Superior temporal gyrus (tissue), 1 donor: Measurements from ENCODE around the gene ATRNL1.

Source experiments
- DNase-seq: peaks from one replicate; pipeline ENCODE4 v3.0.0-alpha.2; 2016; ENCODE audit errors: extremely low spot score

The ATRNL1 gene

DNA sequence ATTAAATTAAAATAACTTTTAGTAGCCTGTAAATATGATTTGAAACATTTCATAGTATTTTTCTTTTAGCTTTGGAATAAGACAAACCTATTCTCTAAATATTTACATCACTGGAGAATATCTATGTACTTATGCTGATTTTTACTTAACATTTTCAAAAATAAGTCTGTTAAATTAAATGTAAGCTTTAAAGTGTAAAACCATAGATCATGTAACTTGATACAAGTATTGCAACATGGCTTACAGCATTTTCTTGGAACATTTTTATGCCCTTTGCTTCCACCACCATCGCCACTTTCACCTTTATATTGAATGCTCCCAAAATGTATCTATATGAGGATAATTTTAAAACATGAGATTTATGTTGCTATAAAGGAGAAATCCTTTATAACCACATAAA lies 752.8 kb downstream of the ATRNL1 start:
- DNase-seq, result no peak

DNA sequence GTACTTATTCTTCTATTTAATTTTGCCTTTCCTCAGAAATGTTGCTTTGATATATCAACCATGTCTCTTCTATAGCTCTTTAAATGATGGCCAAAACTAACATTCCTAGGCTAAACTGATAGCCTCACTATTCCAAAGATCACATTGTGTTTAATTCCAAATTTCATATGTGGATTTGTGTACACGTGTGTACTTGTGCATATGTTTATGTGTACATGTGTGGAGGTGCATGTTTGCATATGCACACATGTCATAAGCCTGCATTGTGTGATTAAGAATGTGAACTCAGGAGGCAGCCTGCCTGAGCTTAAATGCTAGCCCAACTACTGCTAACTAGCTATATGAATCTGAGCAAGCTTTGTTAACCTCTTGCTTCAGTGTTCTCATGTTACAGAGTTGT lies 753.4 kb downstream of the ATRNL1 start:
- no peak for DNase-seq

GRCh38 chr10:115849197-115849596 lies 756.0 kb downstream of the ATRNL1 start:
- no peak for DNase-seq

GRCh38 chr10:115850666-115851065 lies 757.5 kb downstream of the ATRNL1 start:
- no peak for DNase-seq

- DNase-seq, result no peak
These were observed 758.5 kb downstream of the ATRNL1 start for GRCh38 chr10:115851695-115852094.

DNA sequence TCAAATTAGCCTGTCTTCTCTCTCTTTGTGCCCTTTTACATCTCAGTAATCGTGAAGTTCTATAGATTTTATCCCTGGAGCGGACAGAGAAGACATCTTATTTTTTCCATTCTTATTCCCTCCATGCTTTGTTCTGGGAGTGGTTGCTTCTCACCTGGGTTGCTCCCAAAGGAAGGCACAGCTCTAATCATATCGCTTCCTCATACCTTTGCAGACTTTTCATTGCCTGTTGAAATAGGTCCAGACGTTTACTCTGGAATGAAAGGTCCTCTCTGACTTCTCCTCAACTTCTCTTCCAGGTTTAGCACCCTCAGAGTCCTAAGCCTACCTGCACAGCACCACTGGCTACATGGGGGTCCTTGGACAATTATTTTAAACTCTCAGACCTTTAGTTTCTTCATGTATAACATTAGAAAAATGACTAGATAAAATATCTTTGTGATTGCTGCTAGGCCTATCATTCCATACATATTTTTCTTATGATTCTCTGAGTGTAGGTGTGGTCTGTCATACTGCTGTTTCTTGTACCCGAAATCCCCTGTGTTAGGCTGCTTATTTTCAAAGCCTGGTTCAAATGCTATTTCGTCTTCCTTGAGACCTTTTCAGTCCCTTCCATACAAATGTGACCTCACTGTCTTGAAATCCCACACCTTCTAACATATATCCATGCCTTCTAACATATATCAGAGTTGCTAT lies 761.7 kb downstream of the ATRNL1 start:
- no peak for DNase-seq

DNA sequence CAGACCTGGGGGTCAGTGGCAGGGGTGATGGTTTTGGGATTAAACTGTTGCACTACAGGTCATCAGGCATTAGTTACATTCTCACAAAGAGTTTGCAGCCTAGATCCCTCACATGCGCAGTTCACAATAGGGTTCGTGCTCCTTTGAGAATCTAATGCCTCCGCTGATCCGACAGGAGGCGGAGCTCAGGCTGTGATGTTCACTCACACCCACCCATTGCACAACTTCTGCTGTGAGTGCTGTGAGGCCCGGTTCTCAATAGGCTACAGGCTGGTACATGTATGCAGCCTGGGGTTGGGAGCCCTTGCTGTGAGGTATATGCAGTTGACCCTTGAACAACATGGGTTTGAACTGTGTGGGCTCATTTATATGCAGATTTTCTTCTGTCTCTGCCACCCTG lies 763.4 kb downstream of the ATRNL1 start:
- no peak for DNase-seq

DNA sequence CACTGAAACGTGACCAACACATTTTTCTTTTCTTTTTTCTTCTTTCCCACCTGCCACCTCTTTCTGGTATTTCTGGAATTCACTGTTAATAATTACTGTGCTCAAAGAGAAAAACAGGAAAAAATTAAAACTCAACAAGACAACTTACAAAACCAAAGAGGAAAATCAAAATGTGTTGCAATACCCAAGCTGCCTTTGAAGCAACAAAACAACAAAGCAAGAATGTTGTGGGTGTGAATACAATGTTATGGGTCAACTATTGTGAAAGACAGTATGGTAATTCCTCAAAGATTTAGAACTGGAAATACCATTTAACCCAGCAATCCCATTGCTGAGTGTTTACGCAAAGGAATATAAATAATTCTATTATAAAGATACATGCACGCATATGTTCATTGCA lies 764.7 kb downstream of the ATRNL1 start:
- no peak for DNase-seq

GRCh38 chr10:115860182-115861107 lies 767.3 kb downstream of the ATRNL1 start:
- no peak for DNase-seq

DNA sequence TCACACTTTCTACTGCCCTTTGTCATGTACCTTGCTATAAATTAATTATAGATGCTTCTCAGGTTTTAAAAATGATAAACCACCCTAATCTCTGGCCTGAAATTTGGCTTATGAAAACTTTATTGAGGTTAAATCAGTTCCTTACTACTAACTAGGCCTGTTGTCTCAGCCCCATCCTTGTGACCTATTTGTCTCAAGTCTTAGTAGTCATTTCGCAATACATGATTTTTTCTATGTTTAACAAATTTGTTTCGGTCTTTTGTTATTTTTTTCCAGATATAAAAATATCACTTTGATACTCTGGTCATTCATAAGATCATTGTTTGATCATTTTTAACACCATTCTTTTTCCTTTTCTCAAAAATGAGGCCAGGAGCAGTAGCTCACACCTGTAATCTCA lies 768.3 kb downstream of the ATRNL1 start:
- DNase-seq, result no peak

DNA sequence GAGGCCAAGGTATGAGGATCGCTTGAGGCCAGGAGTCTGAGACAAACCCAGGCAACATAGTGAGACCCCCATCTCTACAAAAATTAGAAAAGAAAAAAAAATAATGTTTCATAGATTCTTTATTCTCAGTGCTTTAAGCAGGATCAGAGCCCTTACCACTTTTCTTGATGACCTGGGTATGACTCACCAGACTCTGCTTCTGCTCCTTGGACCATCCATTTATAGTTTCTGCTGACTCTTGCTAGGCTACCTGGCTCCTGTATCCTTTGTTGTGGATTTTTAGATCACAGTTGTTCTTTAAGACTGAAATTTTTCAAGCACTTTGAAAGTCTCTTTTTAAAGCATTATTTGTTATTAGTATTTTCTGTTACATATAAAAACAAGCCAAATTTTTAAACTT lies 768.7 kb downstream of the ATRNL1 start:
- DNase-seq, result no peak

DNA sequence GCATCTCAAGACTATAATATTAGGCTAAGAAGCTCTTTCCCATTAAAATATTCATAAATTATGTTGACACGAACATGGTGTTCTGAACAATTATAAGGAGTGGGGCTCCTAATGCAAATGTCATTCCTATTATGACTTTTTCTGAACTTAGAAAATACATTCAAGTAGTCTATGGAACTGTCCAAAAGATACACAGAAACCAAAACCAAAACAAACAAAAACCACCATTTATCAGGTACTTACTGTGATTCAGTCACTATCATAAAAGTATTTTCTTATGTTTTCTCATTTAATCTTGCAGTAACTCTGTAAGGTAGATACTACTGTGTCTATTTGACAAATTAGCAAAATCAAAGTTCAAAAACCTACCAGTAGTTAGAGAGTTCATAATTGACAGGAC lies 773.0 kb downstream of the ATRNL1 start:
- DNase-seq, result no peak

DNA sequence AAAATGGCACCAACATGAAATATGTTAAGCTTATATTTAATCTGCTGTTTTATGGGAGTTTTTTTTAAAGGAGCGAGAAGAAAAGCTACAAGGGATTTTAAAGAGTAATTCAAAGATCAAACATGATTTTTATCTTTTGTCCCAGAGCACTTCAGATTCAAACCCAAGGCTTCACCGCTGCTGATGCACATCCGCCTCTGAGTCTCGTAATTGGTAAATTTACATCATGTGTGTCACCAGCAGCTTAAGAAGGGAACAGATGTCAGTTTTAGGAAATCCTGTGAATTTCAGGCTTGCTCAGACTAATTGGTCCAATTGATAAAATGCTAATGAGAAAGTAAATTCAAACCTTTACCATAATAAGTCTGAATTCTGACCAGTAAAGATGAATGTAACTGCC lies 773.5 kb downstream of the ATRNL1 start:
- DNase-seq, result no peak

DNA sequence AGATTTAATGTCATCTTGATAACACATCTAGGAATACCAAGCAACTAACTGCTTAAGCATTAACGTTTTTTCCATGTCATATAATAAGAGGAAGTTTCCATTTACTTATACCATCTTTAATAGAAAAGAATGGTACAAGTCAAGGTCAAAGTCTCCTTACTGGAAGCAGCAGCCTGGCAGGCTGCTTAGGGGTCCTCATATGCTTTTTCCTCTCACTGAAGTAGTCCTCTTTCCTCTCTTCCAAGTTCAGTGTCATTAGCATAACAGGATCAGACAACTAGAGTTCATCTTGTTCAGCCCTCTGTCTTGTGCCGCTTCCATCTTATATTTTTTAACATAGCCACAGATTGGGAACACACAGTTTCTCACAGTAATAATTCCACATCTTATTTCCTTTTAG lies 774.1 kb downstream of the ATRNL1 start:
- DNase-seq, result no peak

DNA sequence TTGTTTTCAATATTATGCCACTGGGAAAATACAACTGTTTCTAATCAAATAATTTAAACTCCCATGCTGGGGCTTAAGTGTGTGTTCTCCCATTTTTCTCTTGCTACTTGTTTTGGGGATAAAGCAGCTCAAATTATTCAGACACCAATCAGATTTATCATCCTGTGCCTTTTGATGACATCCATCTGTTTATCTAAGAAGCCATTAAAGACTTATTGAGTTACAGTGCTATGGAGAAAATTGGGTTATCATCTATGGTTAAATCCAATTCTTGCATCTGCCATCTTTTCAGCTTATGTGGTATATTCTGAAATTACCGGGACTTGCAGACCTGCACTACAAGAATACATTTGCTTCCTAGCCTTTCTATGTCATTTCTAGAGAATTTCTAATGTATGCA lies 778.7 kb downstream of the ATRNL1 start:
- DNase-seq, result no peak

GRCh38 chr10:115875172-115875571 lies 782.0 kb downstream of the ATRNL1 start:
- DNase-seq, result no peak

DNA sequence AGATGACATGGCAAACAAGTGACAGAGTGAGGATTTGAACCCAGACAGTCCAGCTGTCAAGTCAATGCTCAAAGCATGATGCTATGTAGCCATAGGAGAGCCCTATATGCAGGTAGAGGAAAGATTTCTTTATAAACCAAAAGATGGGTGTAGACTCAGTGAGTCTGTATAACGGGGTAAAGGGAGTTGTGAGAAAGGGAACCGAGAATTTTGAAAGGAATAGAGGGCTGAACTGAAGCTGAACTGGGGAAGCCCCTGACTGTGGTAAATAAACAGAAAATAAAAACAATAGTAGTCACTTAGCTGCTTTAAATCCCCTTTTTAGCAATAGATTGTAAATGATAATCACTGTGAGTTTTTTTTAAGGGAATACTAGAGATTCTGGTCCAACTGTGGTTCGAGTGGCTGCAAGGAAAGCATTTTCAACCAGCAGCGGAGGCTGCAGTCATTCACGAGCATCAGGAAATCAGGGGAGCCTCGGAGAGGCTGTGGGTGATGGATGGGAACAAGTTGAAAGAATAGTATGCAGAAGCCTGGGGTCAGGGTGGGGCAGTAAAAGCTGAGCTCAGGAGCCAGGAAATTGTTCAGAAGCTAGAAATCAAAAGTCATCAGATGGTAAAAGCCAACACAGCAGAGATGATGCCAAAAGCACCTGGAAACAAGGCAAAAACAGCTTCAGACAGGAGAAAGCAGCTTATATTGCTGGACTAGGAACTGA lies 786.4 kb downstream of the ATRNL1 start:
- no peak for DNase-seq

DNA sequence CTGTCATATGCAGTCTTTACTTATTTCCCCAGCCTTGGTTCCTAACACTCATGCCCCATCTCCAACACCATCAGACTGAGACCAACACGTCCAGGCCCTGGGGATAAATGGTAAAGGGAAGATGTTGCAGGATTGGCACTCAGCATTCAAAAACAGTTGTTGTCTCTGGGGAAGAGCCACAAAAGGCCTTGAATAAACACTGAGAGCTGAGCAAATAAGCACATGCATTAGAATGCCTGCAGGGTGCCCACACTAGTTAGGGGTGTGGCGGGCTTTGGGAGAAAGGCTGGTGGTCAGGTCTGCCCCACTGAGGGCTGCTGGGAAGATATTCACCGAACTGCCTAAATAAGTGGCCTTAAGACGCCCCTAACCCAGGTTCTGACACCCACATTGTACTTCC lies 788.9 kb downstream of the ATRNL1 start:
- no peak for DNase-seq

GRCh38 chr10:115883372-115883771 lies 790.2 kb downstream of the ATRNL1 start:
- DNase-seq, result no peak

- DNase-seq, result no peak
These were observed 791.2 kb downstream of the ATRNL1 start for GRCh38 chr10:115884331-115884730.

DNA sequence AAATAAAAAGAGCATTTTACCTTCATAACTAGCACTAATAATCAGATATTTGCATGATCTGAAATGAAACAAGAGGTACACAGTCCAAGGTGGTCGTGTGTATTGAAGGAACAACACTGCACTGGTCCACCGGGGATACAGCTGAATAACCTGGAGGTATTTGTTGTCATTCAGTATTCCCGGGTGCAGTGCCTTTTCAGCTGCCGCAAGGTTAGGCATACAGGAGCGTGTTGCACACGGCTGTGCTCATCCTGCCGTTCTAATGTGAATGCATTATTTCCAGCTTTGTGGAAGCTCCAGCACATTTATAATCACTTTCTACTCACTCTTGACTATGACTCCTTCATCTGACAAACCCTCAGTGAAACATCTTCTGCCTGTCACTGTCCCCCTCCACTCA lies 802.0 kb downstream of the ATRNL1 start:
- no peak for DNase-seq

GRCh38 chr10:115898242-115898641 lies 805.1 kb downstream of the ATRNL1 start:
- no peak for DNase-seq

GRCh38 chr10:115902596-115902995 lies 809.4 kb downstream of the ATRNL1 start:
- DNase-seq, result no peak
